KMS-11 (cell line): ENCODE data around the gene PROCA1.
"Not testable (repeated sequence)": the region's sequence is repeated elsewhere in the genome, so short reads cannot be mapped to it uniquely, and the experiment has no call there.

Experiments
- H2AFZ ChIP-seq: fragments of 200-600 bp; sonication (generic); 2 replicates; pipeline ENCODE4 v1.6.1; 2016; ENCODE audit warnings: antibody characterized with exemption, mixed run types, low read depth
- H3K27ac ChIP-seq: fragments of 200-600 bp; sonication (generic); 2 replicates; pipeline ENCODE4 v1.6.1; 2016; ENCODE audit warnings: mild to moderate bottlenecking, mixed run types
- H3K27me3 ChIP-seq: fragments of 200-600 bp; sonication (generic); 2 replicates; pipeline ENCODE4 v1.6.1; 2017; ENCODE audit warnings: mild to moderate bottlenecking, low read depth, mixed run types, moderate library complexity; ENCODE audit not compliant: insufficient read depth
- H3K36me3 ChIP-seq: fragments of 200-600 bp; sonication (generic); 2 replicates; pipeline ENCODE4 v1.6.1; 2017; ENCODE audit warnings: mild to moderate bottlenecking, mixed run types; ENCODE audit not compliant: insufficient read depth
- H3K4me1 ChIP-seq: fragments of 200-600 bp; sonication (generic); 2 replicates; pipeline ENCODE4 v1.6.1; 2016; ENCODE audit warnings: mild to moderate bottlenecking, low read depth, mixed run types; ENCODE audit not compliant: poor library complexity, severe bottlenecking
- H3K4me2 ChIP-seq: fragments of 200-600 bp; sonication (generic); 2 replicates; pipeline ENCODE4 v1.7.0; 2016; ENCODE audit warnings: mild to moderate bottlenecking, mixed run types
- H3K4me3 ChIP-seq: fragments of 200-600 bp; sonication (generic); IDR thresholded peaks from 2 replicates; pipeline ENCODE4 v1.6.1; 2017; ENCODE audit warnings: low read depth, low read length, mixed read lengths; ENCODE audit not compliant: insufficient read depth
- H3K79me2 ChIP-seq: fragments of 200-600 bp; sonication (generic); 2 replicates; pipeline ENCODE4 v1.6.1; 2016; ENCODE audit warnings: low read depth, mixed run types; ENCODE audit not compliant: insufficient read depth
- H3K9ac ChIP-seq: fragments of 200-600 bp; sonication (generic); 2 replicates; pipeline ENCODE4 v1.6.1; 2016; ENCODE audit warnings: mild to moderate bottlenecking, mixed run types
- H4K20me1 ChIP-seq: fragments of 200-600 bp; sonication (generic); 2 replicates; pipeline ENCODE4 v1.6.1; 2016; ENCODE audit warnings: mild to moderate bottlenecking, mixed run types; ENCODE audit not compliant: insufficient read depth
- TF ChIP-seq, protein P1 (sequence below): fragments of 200-600 bp; sonication (generic); conservative IDR thresholded peaks from 2 replicates; pipeline ENCODE4 v1.6.1; 2017; ENCODE audit warnings: low read depth, mild to moderate bottlenecking, antibody characterized with exemption, low read length, moderate library complexity, mixed read lengths

Gene PROCA1

DNA sequence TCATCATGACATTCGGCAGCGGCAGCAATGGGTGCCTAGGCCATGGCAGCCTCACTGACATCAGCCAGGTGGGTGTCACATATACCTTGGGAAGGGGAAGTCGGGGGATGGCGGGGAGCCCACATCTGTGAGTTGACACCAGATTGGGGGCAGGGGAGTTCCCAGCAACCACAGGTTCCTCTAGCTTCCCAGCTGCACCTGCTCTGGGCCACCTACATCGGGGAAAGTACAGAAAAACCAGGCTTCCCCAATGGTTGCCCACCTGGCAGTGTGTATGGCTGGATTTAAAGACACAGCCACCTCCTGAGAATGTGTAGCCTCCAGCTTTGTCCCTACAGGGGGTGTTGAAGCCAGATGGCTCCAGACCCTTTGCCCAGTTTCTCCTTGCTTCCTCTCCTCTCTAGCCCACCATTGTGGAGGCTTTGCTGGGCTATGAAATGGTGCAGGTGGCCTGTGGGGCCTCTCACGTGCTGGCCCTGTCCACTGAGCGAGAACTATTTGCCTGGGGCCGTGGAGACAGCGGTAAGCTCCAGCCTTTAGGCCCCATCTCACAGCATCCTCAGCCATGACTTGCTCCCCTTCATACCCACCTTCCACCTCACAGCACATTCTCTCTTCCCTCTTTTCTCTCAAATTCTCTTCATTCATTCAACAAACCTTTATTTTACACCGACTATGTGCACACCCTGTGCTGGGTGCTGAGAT lies 27.1 kb upstream of the PROCA1 start:
- Histone ChIP-seq H2AFZ (no peak overlapping the region), H4K20me1 (no peaks in the 10 kb centered on the region), H3K79me2 (no peaks in the 10 kb centered on the region), H3K9ac (no peak overlapping the region), H3K4me1 (peaks cover 24% of the 10 kb centered on the region), H3K27ac (no peak overlapping the region), H3K4me3 (no peak overlapping the region), H3K4me2 (no peak overlapping the region; the same call in 1 of the 2 replicates), H3K36me3 (no peaks in the 10 kb centered on the region), H3K27me3 (no peaks in the 10 kb centered on the region)
- TF ChIP-seq, protein P1, sequence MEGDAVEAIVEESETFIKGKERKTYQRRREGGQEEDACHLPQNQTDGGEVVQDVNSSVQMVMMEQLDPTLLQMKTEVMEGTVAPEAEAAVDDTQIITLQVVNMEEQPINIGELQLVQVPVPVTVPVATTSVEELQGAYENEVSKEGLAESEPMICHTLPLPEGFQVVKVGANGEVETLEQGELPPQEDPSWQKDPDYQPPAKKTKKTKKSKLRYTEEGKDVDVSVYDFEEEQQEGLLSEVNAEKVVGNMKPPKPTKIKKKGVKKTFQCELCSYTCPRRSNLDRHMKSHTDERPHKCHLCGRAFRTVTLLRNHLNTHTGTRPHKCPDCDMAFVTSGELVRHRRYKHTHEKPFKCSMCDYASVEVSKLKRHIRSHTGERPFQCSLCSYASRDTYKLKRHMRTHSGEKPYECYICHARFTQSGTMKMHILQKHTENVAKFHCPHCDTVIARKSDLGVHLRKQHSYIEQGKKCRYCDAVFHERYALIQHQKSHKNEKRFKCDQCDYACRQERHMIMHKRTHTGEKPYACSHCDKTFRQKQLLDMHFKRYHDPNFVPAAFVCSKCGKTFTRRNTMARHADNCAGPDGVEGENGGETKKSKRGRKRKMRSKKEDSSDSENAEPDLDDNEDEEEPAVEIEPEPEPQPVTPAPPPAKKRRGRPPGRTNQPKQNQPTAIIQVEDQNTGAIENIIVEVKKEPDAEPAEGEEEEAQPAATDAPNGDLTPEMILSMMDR: no peak

DNA sequence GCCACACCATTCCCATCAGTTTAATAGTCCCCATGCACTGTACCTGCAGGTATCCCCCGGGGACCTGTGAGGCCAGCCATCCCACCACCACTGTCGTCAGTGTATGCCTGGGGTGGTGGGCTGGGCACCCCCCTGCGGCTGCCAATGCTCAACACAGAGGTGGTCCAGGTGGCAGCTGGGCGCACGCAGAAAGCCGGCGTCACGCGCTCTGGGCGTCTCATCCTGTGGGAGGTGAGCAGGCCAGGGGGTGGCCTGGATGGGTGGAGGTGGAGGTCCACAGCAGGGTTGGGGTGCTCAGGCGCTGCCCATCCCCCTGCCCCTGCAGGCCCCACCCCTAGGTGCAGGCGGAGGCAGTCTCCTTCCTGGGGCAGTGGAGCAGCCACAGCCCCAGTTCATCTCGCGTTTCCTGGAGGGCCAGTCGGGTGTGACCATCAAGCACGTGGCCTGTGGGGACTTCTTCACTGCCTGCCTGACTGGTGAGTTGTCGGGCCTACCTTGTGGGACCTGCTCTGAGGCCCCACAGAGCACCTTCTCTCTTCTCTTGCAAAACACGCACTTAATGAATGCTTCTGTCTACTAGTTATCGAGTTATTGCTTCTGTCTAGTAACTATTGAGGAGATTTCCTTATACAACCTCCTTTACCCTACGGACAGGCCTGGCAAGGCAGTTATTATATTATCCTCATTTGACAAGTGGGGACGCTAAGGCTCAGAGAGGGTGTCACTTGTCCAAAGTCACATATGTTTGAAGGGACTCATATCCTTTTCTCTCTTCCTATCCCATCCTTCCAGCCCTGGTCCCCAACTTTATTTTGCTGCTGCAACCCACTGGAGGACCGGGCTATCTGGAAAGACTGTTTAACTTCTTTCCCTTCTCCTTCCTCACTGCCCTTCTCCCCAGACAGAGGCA lies 26.3 kb upstream of the PROCA1 start:
- Histone ChIP-seq H4K20me1 (no peaks in the 10 kb centered on the region), H3K4me1 (peaks cover 21% of the 10 kb centered on the region), H3K9ac (no peak overlapping the region), H3K27ac (no peak overlapping the region), H3K4me2 (no peak overlapping the region), H3K79me2 (no peaks in the 10 kb centered on the region), H3K4me3 (no peak overlapping the region), H2AFZ (no peak overlapping the region), H3K27me3 (no peaks in the 10 kb centered on the region), H3K36me3 (no peaks in the 10 kb centered on the region)
- TF ChIP-seq, protein P1: no peak

DNA sequence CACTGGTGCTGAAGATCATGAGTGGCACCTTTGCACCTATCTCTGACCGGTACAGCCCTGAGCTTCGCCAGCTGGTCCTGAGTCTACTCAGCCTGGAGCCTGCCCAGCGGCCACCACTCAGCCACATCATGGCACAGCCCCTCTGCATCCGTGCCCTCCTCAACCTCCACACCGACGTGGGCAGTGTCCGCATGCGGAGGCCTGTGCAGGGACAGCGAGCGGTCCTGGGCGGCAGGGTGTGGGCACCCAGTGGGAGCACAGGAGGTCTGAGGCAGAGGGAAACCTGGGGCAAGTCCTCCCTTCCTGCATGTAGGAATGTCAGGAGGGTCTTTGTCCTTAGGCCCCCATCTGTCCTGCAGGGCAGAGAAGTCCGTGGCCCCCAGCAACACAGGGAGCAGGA lies 25.6 kb upstream of the PROCA1 start:
- Histone ChIP-seq H3K4me3 (no peak overlapping the region), H4K20me1 (no peaks in the 10 kb centered on the region), H3K79me2 (no peaks in the 10 kb centered on the region), H3K27ac (no peak overlapping the region), H3K27me3 (no peaks in the 10 kb centered on the region), H3K9ac (no peak overlapping the region), H3K36me3 (no peaks in the 10 kb centered on the region), H3K4me2 (no peak overlapping the region), H2AFZ (no peak overlapping the region), H3K4me1 (peaks cover 18% of the 10 kb centered on the region)
- TF ChIP-seq, protein P1: no peak

DNA sequence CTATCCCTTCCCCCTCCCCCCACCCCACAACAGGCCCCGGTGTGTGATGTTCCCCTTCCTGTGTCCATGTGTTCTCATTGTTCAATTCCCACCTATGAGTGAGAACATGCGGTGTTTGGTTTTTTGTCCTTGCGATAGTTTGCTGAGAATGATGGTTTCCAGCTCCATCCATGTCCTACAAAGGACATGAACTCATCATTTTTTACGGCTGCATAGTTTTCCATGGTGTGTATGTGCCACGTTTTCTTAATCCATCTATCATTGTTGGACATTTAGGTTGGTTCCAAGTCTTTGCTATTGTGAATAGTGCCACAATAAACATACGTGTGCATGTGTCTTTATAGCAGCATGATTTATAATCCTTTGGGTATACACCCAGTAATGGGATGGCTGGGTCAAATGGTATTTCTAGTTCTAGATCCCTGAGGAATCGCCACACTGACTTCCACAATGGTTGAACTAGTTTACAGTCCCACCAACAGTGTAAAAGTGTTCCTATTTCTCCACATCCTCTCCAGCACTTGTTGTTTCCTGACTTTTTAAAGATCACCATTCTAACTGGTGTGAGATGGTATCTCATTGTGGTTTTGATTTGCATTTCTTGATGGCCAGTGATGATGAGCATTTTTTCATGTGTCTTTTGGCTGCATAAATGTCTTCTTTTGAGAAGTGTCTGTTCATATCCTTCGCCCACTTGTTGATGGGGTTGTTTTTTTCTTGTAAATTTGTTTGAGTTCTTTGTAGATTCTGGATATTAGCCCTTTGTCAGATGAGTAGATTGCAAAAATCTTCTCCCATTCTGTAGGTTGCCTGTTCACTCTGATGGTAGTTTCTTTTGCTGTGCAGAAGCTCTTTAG lies 24.5 kb upstream of the PROCA1 start:
- not testable (repeated sequence) for H2AFZ ChIP-seq, H4K20me1 ChIP-seq, H3K4me3 ChIP-seq, H3K27ac ChIP-seq, H3K9ac ChIP-seq, H3K36me3 ChIP-seq, H3K79me2 ChIP-seq, H3K27me3 ChIP-seq, H3K4me2 ChIP-seq
- H3K4me1 ChIP-seq: peaks cover 18% of the 10 kb centered on the region
